NCI-H526 treated with DMSO at 0.1 percent for 48 hours (cell line): ENCODE results near the gene TNP2.
A peak's percentile ranks its signal among the peaks of the same experiment; 100 is the strongest.
"Not testable (repeated sequence)": the region's sequence is repeated elsewhere in the genome, so short reads cannot be mapped to it uniquely, and the experiment has no call there.

Experiments
- DNase-seq: peaks from one replicate; lab custom pipeline; 2025; lab: John Stamatoyannopoulos, UW

TNP2 gene

GRCh38 chr16:11299865-11300559 lies 30.9 kb upstream of the TNP2 start:
- no peak for DNase-seq

- DNase-seq = not testable (repeated sequence)
These were observed 29.9 kb upstream of the TNP2 start for GRCh38 chr16:11298950-11299547.

GRCh38 chr16:11298143-11298900 lies 29.2 kb upstream of the TNP2 start:
- DNase-seq = no peak

DNA sequence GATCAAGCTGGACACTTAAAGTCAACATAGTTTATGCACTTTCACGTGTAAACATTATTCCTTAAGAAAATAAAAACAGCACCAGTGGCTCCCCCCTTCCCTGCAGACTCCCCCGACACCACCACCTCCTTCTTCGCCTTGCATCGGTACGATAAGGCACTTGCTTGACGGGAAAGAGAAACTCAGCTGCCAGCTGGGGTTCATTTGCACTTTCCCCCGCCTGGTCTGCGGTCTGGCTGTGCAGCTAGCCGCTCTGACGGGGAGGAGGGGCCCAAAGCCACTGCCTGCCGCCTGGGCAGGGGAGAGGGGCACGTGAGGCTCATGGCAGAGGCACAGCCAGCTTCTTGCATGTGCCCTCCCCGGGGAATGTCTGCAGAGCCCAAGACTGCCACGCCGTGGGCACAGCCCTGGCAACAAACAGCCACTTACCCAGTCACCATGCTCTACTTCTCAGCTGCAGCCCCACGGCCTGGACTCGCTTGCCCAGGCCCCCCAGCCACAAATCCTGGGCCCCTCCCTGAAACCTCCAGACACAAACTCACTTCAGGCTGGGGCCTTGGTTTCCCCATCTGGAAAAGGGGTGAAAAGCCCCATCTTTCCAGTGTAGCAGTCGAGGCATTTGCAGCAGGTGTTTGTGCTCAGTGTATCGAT lies 28.5 kb upstream of the TNP2 start:
- DNase-seq = peak; percentile 88

DNA sequence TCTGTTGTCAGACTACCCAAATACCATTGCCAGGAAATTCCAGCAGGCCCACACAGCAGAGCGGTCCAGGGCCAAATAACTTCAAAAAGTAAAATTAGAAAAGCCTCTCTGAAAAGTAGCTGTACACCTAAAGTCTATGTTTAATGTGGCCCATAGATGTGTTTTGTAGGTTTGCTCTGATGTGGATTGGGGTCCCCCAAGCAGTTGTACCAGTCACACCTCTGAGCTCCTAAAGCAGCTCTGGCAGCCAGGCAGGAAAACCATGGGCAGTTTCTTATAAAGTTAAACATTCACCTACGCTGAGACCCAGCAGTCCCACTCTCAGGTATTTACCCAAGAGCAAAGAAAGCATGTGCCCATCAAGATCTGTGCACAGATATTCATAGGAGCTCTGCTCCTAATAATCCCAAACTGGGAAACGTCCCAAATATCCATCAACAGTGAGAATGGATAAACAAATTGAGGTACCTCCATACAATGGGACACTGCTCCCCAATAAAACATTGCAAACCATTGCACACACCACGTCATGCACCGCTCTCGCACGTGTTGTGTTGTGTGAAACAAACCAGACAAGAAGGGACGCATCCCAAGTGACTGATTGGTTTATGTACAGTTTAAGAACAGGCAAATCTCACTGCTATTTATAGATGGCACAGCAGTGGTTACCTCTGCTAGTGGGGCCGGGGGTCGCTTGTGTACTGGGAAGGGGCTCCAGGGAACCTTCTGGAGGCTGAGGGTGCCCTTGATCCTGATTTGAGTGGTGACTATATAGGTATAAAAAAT lies 27.8 kb upstream of the TNP2 start:
- DNase-seq = peak; percentile 28

DNA sequence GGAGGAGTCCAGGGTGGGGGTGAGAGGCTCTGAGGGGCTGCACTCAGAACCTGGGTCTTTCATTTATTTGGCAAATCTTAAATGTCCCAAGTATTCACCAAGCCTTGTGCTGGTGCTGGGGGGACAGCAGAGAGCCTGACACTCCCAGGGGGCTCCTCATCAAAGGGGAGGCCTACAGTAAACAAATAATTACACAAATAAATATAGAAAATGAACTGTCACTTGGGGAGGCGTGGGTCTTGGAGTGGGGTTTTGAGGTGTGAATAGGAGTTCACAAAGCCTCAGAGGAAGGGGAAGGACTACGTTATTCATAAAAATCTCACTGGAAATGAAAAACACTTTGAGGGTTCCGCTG lies 27.2 kb upstream of the TNP2 start:
- no peak for DNase-seq

DNA sequence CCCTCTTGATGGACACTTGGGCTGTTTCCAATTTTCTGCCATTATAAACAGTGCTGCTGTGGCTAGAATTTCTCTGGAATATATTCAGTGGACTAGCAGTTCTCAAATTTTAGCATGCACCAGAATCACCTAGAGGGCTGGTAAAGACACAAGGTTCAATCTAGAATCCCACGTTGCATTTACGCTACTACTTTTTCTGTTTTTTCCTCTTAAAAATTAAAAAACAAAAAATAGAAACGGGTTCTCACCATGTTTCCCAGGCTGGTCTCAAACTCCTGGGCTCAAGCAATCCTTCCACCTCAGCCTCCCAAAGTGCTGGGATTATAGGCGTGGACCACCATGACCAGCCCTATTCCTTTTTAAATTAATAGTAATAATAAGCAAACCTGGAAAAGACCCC lies 26.5 kb upstream of the TNP2 start:
- no peak for DNase-seq

GRCh38 chr16:11292076-11292748 lies 23.1 kb upstream of the TNP2 start:
- DNase-seq = no peak

GRCh38 chr16:11291091-11291703 lies 22.1 kb upstream of the TNP2 start:
- DNase-seq = no peak

DNA sequence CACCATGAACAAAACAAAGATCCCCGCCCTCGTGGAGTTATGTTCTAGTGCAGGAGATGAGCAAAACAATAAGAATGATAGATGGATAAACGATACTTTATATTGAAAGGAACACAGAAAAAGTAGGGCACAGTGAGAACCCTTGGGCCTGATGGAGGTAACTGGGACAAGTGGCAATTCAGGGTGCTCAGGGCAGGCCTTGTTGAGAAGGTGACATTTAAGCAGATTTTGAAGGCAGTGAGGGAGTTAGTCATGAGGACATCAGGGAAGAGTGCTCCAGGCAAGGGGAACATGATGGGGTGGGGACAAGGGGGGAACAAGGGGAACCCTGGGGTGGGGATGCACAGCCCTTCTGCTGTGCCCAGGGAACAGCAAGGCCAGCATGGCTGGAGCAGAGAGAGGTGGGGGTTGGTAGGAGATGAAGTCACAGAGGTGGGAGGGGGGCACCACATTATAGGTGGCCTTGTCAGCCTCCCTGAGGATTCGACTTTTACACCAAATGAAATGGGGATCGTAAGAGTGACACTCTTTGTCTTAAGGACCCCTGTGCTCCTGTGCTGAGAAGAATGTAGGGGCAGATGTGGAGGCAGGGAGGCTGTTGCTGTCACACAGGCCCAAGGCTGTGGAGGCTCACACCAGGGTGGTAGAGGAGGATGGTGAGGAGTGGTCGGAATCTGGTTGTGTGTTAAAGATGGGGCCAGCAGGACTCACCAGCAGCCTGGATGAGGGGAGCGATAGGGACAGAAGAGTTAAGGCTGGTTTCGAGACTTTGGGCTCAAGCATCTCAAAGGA lies 21.2 kb upstream of the TNP2 start:
- DNase-seq = no peak

DNA sequence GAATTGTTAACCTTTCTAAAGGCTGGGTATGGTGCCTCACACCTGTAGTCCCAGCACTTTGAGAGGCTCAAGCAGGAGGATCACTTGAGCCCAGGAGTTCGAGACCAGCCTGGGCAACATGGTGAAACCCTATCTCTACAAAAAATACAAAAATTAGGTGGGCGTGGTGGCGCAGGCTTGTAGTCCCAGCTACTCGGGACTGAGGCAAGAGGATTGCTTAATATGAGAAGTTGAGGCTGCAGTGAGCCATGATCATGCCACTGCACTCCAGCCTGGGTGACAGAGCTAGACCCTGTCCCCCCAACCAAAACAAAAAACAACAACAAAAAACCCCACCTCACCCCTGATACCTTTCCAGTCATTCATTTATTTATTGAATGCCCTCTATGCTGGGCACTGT lies 20.6 kb upstream of the TNP2 start:
- DNase-seq = not testable (repeated sequence)

- DNase-seq = no peak
These were observed 20.1 kb upstream of the TNP2 start for GRCh38 chr16:11289202-11289601.

GRCh38 chr16:11285842-11286241 lies 16.7 kb upstream of the TNP2 start:
- DNase-seq = no peak

GRCh38 chr16:11283820-11284248 lies 14.7 kb upstream of the TNP2 start:
- no peak for DNase-seq

DNA sequence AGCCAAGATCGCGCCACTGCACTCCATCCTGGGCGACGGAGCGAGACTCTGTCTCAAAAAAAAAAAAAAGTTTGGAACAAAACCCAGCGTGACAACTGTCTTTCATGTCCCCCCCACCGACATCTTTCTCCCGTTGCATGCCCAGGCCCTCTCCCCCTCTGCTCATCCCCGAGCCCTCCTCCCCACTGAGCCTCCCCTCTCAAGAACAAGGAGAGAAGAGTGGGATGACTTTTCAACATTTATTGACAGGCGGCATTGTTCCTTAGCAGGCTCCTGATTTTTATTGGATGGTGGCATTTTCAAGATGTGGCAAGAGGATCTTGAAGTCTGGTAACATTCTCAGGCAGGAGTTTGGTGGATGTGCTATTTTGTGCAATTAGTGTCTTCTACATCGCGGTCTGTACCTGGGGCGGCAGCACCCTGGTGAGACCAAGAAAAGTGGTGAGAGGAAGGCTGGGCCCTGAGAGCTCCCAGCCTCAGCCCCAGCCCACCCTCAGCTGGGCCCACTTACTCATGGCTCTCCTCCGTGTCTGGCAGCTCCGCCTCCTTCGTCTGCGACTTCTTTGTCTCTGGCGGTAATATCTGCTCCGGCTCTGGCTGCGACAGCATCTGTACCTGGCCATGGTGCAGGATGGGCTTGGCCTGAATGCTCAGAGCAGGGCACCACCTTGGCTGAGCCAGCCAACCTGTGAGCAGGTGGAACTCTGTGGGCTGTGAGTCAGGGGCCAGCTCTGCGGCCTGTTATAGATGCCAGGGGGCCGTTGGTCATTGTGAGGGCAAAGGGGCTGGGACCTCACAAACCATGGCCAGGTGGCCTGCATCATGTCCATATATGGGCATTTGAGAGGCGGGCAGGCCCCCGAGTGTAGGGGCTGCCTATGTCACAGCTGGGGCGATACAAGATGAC lies 11.7 kb upstream of the TNP2 start, which contains the start of gene PRM1:
Gene PRM1 (minus strand): TSS at position 715 of the 907 bp plus-strand sequence. CDS start 92 bp downstream, at position 623.
- no peak for DNase-seq

GRCh38 chr16:11278681-11279628 lies 9.8 kb upstream of the TNP2 start:
- no peak for DNase-seq

GRCh38 chr16:11277607-11278337 lies 8.6 kb upstream of the TNP2 start:
- no peak for DNase-seq
